ENCODE results near the gene WFS1. TPM values are rescaled to one million over a fixed set of nuclear protein-coding genes. Genes with fewer than 3 reads are reported as not detected.

WFS1 gene
- total RNA-seq = 10 to 100 TPM; 25.0 to 27.5 TPM

GRCh38 chr4:6269616-6270511 is at the start of gene WFS1:
TSS of gene WFS1 (plus strand) at chr4:6269850. CDS start at chr4:6277456, 7,606 bp downstream.

Other genes with a start within 250 kb of the WFS1 start
- not detected for gene JAKMIP1, start 69.3 kb upstream of the WFS1 start, total RNA-seq
- not detected for gene PPP2R2C, start 202.8 kb downstream of the WFS1 start, total RNA-seq

Data from melanocyte of skin (primary cell).